GM21825 (cell line): ENCODE results near the gene ADIRF.
"Not testable (repeated sequence)": the region's sequence is repeated elsewhere in the genome, so short reads cannot be mapped to it uniquely, and the experiment has no call there.

ENCODE experiments used
- ATAC-seq: cut with Tn5 transposase; IDR thresholded peaks from one replicate; pipeline ENCODE4 v1.9.1; 2021; ENCODE audit warnings: mild to moderate bottlenecking, moderate library complexity; ENCODE audit not compliant: unreplicated experiment

ADIRF gene

DNA sequence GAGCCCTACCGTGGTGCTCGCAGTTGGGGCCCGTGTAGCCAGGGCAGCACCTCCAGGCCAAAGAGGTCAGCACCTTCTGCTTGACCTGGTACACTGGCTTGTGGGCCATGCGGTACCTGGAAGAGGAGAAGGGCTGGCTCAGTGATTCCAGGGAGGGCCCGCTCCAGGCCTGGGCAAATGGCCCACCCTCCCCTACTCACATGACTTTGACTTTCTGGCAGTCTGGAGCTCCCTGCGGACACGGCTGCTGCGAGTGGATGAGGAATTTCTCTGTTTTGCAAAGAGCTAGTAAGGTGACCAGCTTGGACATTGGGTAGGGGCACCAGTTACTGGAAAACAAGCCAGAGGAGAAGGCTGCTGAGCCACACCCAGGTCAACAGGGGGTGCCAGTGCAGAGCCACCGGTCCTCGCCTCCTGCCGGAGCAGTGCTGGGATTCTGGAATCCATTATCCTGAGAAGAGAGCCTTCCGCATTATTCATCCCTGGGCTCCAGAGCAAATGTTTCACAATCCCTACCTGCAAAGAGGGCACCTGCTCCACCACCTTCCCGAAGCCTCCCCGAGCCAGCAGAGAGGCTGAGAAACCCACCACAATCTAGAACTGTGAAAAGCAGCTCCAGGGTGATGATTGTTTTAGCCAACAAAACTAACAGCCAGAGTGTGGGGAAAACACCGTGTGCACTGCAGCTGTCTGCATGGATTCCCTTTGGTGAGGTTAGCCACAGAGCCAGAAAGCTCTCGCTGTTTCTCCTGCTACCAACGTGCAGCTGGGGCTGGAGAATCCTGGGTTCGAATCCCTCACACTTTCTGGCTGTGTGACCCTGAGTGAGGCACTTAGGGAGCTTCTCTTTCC, 22.7 kb upstream of the ADIRF start:
- no peak for ATAC-seq

GRCh38 chr10:86946213-86947155, 21.8 kb upstream of the ADIRF start:
- ATAC-seq, result no peak

GRCh38 chr10:86947806-86948205, 20.5 kb upstream of the ADIRF start:
- ATAC-seq, result not testable (repeated sequence)

DNA sequence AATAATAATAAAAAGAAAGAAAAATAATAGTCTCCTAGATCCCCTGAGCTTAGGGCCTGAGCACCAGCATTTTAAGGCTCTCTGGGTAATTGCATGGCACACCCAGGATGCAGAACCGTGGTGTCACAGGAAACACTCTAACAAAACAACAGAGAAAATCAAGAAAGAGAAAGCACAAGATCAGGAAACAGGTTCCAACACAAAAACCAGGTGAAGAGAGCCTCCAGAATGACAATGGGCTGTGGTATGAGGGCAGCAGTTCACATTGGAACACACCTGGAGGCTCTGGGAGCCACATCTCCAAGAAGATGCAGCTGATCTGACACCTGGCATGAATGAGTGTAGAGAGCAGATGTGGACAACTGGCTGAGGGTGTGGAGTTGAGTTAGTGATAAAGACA, 17.9 kb upstream of the ADIRF start:
- ATAC-seq, result no peak

- ATAC-seq, result no peak
These were observed 17.0 kb upstream of the ADIRF start for GRCh38 chr10:86951184-86951761.

DNA sequence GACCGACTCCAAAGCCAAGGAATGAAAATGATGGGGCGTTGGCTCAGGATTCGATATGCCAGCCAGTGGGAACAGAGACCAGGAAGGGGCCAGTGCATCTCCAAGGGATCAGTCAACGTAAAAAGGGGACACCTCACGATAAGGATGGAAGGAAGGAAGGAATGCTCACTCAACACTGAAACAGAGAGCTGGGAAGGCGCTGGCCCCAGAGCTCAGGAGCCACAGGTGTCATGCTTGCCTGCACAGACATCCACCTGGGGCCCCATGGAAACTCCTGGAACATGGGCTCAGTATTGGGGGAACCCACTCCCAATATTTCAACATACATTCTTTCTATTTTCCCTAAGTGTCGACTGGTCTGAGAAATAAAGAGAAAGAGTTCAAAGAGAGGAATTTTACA, 16.2 kb upstream of the ADIRF start:
- ATAC-seq, result no peak

GRCh38 chr10:86952697-86953096, 15.6 kb upstream of the ADIRF start:
- not testable (repeated sequence) for ATAC-seq

GRCh38 chr10:86953747-86954680, 14.3 kb upstream of the ADIRF start:
- ATAC-seq, result no peak

DNA sequence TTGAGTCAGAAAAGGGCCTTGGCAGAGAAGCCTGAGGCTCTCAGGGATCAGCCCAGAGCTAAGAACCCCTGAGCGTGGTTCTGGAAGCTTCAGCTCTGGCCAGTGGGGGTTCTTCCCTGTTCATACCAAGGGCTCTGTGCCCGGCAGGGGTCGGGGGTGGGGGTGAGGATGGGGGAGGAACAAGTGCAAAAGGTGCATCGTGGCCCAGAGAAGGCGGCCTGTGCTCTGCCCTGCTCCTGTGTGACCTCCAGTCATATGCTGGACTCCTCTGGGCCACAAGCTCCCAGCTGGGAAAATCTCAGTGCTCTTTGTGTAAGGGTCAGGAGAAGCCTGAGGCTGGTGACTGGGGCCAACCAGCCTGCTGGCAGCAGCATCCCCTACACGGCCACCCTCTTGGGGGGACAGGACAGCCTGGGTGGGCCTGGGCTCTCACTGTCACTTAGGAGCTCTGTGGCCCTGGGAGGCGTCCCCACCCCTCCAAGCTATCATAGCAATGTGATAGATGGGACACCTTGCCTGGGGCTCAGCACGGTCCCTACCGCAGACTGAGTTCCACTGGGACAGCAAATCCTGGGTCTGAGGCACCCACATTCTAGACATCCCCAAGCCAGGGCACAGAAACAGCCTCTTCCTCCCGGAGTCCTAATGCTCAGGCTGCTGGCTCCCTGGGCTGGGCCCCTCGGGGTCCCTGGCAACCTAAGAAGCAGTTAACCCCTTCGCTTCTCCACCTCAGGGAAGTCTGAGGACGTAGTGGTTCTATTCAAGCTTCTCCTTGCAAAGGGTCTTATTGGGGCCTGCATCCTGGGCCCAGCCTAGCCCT, 13.4 kb upstream of the ADIRF start:
- no peak for ATAC-seq

- ATAC-seq, result no peak
These were observed 12.6 kb upstream of the ADIRF start for GRCh38 chr10:86955501-86956194.

- no peak for ATAC-seq
These were observed 12.0 kb upstream of the ADIRF start for GRCh38 chr10:86956195-86956847.

- ATAC-seq, result no peak
These were observed 11.3 kb upstream of the ADIRF start for GRCh38 chr10:86956848-86957448.

DNA sequence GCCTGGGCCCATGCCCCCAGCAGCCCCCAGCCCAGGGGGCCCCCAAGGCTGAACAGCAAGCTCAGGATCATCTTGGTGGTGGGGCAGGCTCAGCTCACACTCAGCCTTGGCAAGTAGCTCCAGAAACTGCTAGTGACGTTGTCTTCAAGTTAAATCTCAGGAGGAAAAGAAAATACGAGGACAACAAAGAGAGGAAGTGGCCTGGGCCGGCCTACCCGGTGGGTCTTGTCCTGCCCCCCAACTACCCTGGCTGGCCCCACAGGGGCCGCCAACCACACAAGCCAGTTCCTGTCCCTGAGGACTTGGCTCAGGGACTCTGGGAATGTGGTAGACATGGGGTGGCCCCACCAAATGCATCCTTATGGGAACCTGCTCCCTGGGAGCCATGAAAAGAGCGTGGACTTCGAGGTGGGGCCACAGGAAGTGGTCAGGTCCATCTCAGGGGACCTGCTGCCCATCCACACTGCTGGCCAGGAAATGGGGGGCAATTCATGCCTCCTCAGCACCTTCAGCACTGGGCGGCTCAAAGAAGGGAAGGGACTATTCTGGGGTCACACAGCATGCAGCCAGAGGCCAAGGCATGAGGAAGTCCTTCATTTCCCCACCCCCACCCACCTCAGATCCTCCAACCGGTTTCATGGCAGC, 10.7 kb upstream of the ADIRF start, which contains the start of gene MMRN2:
TSS of gene MMRN2 (minus strand) at position 145 of the 645 bp plus-strand sequence. CDS start at position 71, 74 bp downstream.
- no peak for ATAC-seq

GRCh38 chr10:86958116-86958900, 10.0 kb upstream of the ADIRF start, which contains the start of gene SNCG:
Gene SNCG (plus strand): TSS chr10:86958599. CDS start chr10:86958698, 99 bp downstream.
- no peak for ATAC-seq

DNA sequence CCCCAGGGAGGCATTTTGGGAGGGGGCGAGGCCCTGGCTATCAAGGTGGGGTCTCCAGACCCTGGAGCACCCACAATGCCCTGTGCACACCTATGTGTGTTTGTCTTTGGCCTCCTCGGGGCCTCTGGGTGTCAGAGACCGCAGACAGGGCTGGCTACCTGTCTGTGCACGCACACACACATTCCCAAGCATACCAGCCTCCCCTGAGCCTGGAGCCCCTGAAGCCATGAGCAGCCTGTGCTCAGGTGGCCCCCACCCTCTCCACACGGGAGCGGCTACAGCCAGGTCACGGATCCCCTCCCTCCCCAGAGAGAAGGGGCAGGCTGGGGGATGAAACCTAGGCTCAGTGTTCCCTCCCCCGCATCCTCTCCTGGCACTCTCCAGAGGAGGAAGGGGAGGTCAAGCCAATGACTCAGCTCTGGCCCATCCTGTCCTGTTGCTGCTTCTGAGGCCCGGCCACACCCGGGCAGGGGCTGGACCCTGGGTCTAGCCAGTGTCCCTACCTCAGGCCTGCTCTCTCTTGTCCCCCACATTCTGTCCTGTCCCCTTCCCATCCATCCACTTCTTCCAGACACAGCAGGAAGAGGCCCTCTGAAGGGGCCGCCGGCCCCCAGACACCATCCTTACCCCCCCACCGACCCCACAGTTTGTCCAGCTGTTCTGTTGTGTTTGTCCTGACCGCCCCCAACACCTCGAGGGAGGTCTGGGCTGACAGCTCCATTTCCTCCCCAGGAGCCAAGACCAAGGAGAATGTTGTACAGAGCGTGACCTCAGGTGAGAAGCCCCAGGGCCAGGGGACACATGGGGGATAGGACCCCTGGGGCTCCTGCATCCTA, 9.2 kb upstream of the ADIRF start:
- no peak for ATAC-seq

DNA sequence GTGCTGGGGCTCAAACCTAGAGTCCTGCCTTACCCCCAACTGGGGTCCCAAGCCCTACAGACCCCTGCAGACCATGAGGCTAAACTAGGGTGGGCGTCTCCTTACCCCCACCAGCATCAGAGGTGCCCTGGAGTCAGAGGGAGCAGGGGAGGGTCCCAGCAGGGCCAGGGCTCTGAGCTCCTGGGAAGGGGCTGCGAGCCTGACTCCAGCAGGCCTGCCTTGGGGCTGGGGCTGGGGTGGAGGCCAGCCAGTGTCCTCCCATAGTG, 8.6 kb upstream of the ADIRF start:
- no peak for ATAC-seq
